ENCODE measurements around the gene LUZP2.

LUZP2 gene

GRCh38 chr11:24734742-24735237 lies 237.9 kb downstream of the LUZP2 start:
- no peak for DNase-seq

GRCh38 chr11:24738972-24739371 lies 242.1 kb downstream of the LUZP2 start:
- no peak for DNase-seq

- DNase-seq = no peak
Measured at GRCh38 chr11:24739637-24740036, 242.8 kb downstream of the LUZP2 start.

GRCh38 chr11:24747275-24748251 lies 250.7 kb downstream of the LUZP2 start:
- no peak for DNase-seq

GRCh38 chr11:24748261-24748660 lies 251.4 kb downstream of the LUZP2 start:
- no peak for DNase-seq

- no peak for DNase-seq
Measured at GRCh38 chr11:24754406-24754805, 257.6 kb downstream of the LUZP2 start.

- no peak for DNase-seq
Measured at GRCh38 chr11:24755260-24755839, 258.5 kb downstream of the LUZP2 start.

- no peak for DNase-seq
Measured at GRCh38 chr11:24759742-24760141, 262.9 kb downstream of the LUZP2 start.

- DNase-seq = no peak
Measured at GRCh38 chr11:24760681-24761080, 263.8 kb downstream of the LUZP2 start.

- no peak for DNase-seq
Measured at GRCh38 chr11:24762076-24762475, 265.2 kb downstream of the LUZP2 start.

- no peak for DNase-seq
Measured at GRCh38 chr11:24767411-24767810, 270.6 kb downstream of the LUZP2 start.

- no peak for DNase-seq
Measured at GRCh38 chr11:24773322-24773721, 276.5 kb downstream of the LUZP2 start.

GRCh38 chr11:24779791-24780190 lies 282.9 kb downstream of the LUZP2 start:
- no peak for DNase-seq

GRCh38 chr11:24781288-24781687 lies 284.4 kb downstream of the LUZP2 start:
- DNase-seq = no peak

- DNase-seq = no peak
Measured at GRCh38 chr11:24793479-24793878, 296.6 kb downstream of the LUZP2 start.

- DNase-seq = no peak
Measured at GRCh38 chr11:24794064-24794463, 297.2 kb downstream of the LUZP2 start.

GRCh38 chr11:24805671-24806070 lies 308.8 kb downstream of the LUZP2 start:
- no peak for DNase-seq

- no peak for DNase-seq
Measured at GRCh38 chr11:24808173-24808572, 311.3 kb downstream of the LUZP2 start.

GRCh38 chr11:24819006-24819405 lies 322.2 kb downstream of the LUZP2 start:
- DNase-seq = no peak

- no peak for DNase-seq
Measured at GRCh38 chr11:24819863-24820434, 323.1 kb downstream of the LUZP2 start.

- no peak for DNase-seq
Measured at GRCh38 chr11:24820541-24820940, 323.7 kb downstream of the LUZP2 start.

GRCh38 chr11:24828938-24829605 lies 332.2 kb downstream of the LUZP2 start:
- no peak for DNase-seq

GRCh38 chr11:24833573-24833972 lies 336.7 kb downstream of the LUZP2 start:
- no peak for DNase-seq

All from activated CD4-positive, alpha-beta T cell treated with anti-CD3 and anti-CD28 coated beads, Interleukin-2, amount 50 U/mL, for 16 hours (primary cell).